Activated CD4-positive, CD25-positive, alpha-beta regulatory T cell treated with anti-CD3 and anti-CD28 coated beads, Interleukin-2, amount 50 U/mL, for 24 hours (primary cell): ENCODE measurements around the gene SLC2A14.
"Not testable (repeated sequence)": the region's sequence is repeated elsewhere in the genome, so short reads cannot be mapped to it uniquely, and the experiment has no call there.

Experiments used
- ATAC-seq, 2 donors: fragments of 150-1000 bp; cut with Tn5 transposase; one replicate each; pipeline ENCODE4 v1.10.0; 2021; ENCODE audit warnings: mild to moderate bottlenecking in 1 of 2, moderate library complexity in 1 of 2

SLC2A14 gene

GRCh38 chr12:7869137-7869536, 3.6 kb downstream of the SLC2A14 start:
- ATAC-seq, result peak in 1 of 2 donors; percentile 28

- peak in 1 of 2 donors; percentile 49 for ATAC-seq
Measured at GRCh38 chr12:7868391-7868790, 4.3 kb downstream of the SLC2A14 start.

GRCh38 chr12:7864601-7865150, 8.0 kb downstream of the SLC2A14 start:
- no peak for ATAC-seq

- peak in 1 of 2 donors; percentile 19 for ATAC-seq
Measured at GRCh38 chr12:7862814-7863348, 9.8 kb downstream of the SLC2A14 start.

GRCh38 chr12:7862301-7862700, 10.4 kb downstream of the SLC2A14 start:
- ATAC-seq, result not testable (repeated sequence)

GRCh38 chr12:7859552-7859951, 13.2 kb downstream of the SLC2A14 start:
- no peak for ATAC-seq

GRCh38 chr12:7857971-7858370, 14.7 kb downstream of the SLC2A14 start:
- ATAC-seq, result no peak

GRCh38 chr12:7856516-7856915, 16.2 kb downstream of the SLC2A14 start:
- ATAC-seq, result no peak

GRCh38 chr12:7853557-7853956, 19.2 kb downstream of the SLC2A14 start:
- ATAC-seq, result no peak

- ATAC-seq, result not testable (repeated sequence)
Measured at GRCh38 chr12:7851622-7852081, 21.1 kb downstream of the SLC2A14 start.

- ATAC-seq, result not testable (repeated sequence)
Measured at GRCh38 chr12:7850099-7850498, 22.6 kb downstream of the SLC2A14 start.

GRCh38 chr12:7848098-7848422, 24.7 kb downstream of the SLC2A14 start:
- not testable (repeated sequence) for ATAC-seq

- ATAC-seq, result peak; percentile 14 to 45
Measured at GRCh38 chr12:7847226-7848097, 25.3 kb downstream of the SLC2A14 start.

GRCh38 chr12:7844116-7844515, 28.6 kb downstream of the SLC2A14 start:
- ATAC-seq, result no peak

- peak; percentile 75 to 79 for ATAC-seq
Measured at GRCh38 chr12:7843583-7843982, 29.1 kb downstream of the SLC2A14 start.

GRCh38 chr12:7843149-7843548, 29.6 kb downstream of the SLC2A14 start:
- ATAC-seq, result not testable (repeated sequence)

GRCh38 chr12:7842444-7842843, 30.3 kb downstream of the SLC2A14 start:
- peak; percentile 31 to 59 for ATAC-seq

- not testable (repeated sequence) for ATAC-seq
Measured at GRCh38 chr12:7839848-7840247, 32.9 kb downstream of the SLC2A14 start.

- ATAC-seq, result not testable (repeated sequence)
Measured at GRCh38 chr12:7839226-7839625, 33.5 kb downstream of the SLC2A14 start.

GRCh38 chr12:7837366-7837765, 35.3 kb downstream of the SLC2A14 start:
- no peak for ATAC-seq

GRCh38 chr12:7835766-7836165, 36.9 kb downstream of the SLC2A14 start:
- ATAC-seq, result no peak

- ATAC-seq, result no peak
Measured at GRCh38 chr12:7835116-7835515, 37.6 kb downstream of the SLC2A14 start.

- ATAC-seq, result no peak
Measured at GRCh38 chr12:7834701-7835100, 38.0 kb downstream of the SLC2A14 start.

GRCh38 chr12:7833831-7834230, 38.9 kb downstream of the SLC2A14 start:
- ATAC-seq, result no peak
